HCT116 (cell line): ENCODE results near the gene VWC2. TPM values are rescaled to one million over a fixed set of nuclear protein-coding genes. Genes with fewer than 3 reads are reported as not detected.

Source experiments
- ATAC-seq: fragments of 200-7000 bp; cut with Tn5 transposase; 2 replicates; pipeline ENCODE4 v1.9.1; 2020; ENCODE audit warnings: mild to moderate bottlenecking, moderate library complexity
- BruUV-seq: library from RNA; stranded (reverse); fragments of 400-500 nt; replicated peaks from 2 replicates; lab custom pipeline; 2021; lab: Mats Ljungman, UMichigan
- CTCF ChIA-PET: fragments of 300-600 bp; sonication (Branson Sonifier 250); formaldehyde crosslinking; loops from one replicate; lab custom pipeline; 2021; ENCODE audit warnings: antibody characterized with exemption; lab: Charles Lee
- POLR2A ChIA-PET: fragments of 300-600, 350-600 bp; sonication (Branson Sonifier 250); formaldehyde crosslinking; loops from one replicate; lab custom pipeline; 2021; ENCODE audit warnings: antibody characterized with exemption; lab: Charles Lee
- RAD21 ChIA-PET, 2 experiments: fragments of 300-600 bp; sonication (Branson Sonifier 250); formaldehyde crosslinking; loops; one replicate each; lab custom pipeline; 2023; ENCODE audit warnings: low total read pairs in 2 of 2; ENCODE audit not compliant: uncharacterized antibody in 2 of 2, unreplicated experiment in 2 of 2, low non-redundant PET in 1 of 2; lab: Charles Lee
- DNase-seq: peaks from one replicate; pipeline ENCODE4 v3.0.0-alpha.2; 2010; ENCODE audit warnings: low read depth, low spot score
- H2AFZ ChIP-seq: fragments of 200-600 bp; shearing (Covaris generic), sonication (generic); 2 replicates; pipeline ENCODE4 v1.6.1; 2017; ENCODE audit warnings: low read depth, mixed run types, mixed read lengths, antibody characterized with exemption, low read length; ENCODE audit not compliant: poor library complexity, severe bottlenecking
- H3K27ac ChIP-seq: 2 replicates; pipeline ENCODE4 v1.5.1; 2012; ENCODE audit warnings: low read depth, low read length
- H3K27me3 ChIP-seq: fragments of 200-600 bp; sonication (generic); 2 replicates; pipeline ENCODE4 v1.6.1; 2016; ENCODE audit warnings: mixed run types, low read length, mixed read lengths; ENCODE audit not compliant: insufficient read depth
- H3K36me3 ChIP-seq, 2 experiments: fragments of 200-500 bp in 1 of 2; fragments of 200-600 bp in 1 of 2; sonication (Bioruptor generic) in 1 of 2; sonication (generic) in 1 of 2; 2 replicates each; pipeline versions ENCODE4 v1.5.1 to v1.6.1; 2014 to 2016; ENCODE audit warnings: low read length in 2 of 2, inconsistent platforms in 1 of 2, mixed read lengths in 1 of 2, mixed run types in 1 of 2; ENCODE audit not compliant: insufficient read depth in 2 of 2, control insufficient read depth in 1 of 2
- H3K4me1 ChIP-seq, 2 experiments: fragments of 200-600 bp in 1 of 2; sonication (generic) in 1 of 2; 2 replicates each; pipeline versions ENCODE4 v1.5.1 to v1.6.1; 2012 to 2017; ENCODE audit warnings: low read length in 2 of 2, inconsistent platforms in 1 of 2, mild to moderate bottlenecking in 1 of 2, mixed read lengths in 1 of 2, mixed run types in 1 of 2, moderate library complexity in 1 of 2; ENCODE audit not compliant: insufficient read depth in 2 of 2, control insufficient read depth in 1 of 2
- H3K4me2 ChIP-seq: fragments of 200-600 bp; sonication (generic); 2 replicates; pipeline ENCODE4 v1.6.1; 2017; ENCODE audit warnings: mixed run types, low read length, mixed read lengths
- H3K4me3 ChIP-seq, 2 experiments: fragments of 200-600 bp in 1 of 2; sonication (generic) in 1 of 2; replicated peaks in 1 of 2; 2 replicates each; pipeline ENCODE4 v1.5.1; 2011 to 2016; ENCODE audit warnings: low read length in 2 of 2, control low read depth in 1 of 2, low read depth in 1 of 2, mild to moderate bottlenecking in 1 of 2, mixed read lengths in 1 of 2, mixed run types in 1 of 2
- H3K79me2 ChIP-seq: fragments of 200-600 bp; sonication (generic); 2 replicates; pipeline ENCODE4 v1.6.1; 2017; ENCODE audit warnings: mild to moderate bottlenecking, mixed run types, low read length, moderate library complexity, mixed read lengths; ENCODE audit not compliant: insufficient read depth
- H3K9ac ChIP-seq: fragments of 200-600 bp; sonication (generic); 2 replicates; pipeline ENCODE4 v1.6.1; 2016; ENCODE audit warnings: low read length, mixed read lengths
- H3K9me2 ChIP-seq: fragments of 200-600 bp; sonication (generic), shearing (Covaris generic); 2 replicates; pipeline ENCODE4 v1.6.1; 2017; ENCODE audit warnings: mixed run types, mild to moderate bottlenecking, moderate library complexity; ENCODE audit not compliant: insufficient read depth
- H3K9me3 ChIP-seq, 2 experiments: fragments of 200-500 bp in 1 of 2; fragments of 200-600 bp in 1 of 2; sonication (Bioruptor generic) in 1 of 2; sonication (generic) in 1 of 2; 2 replicates each; pipeline ENCODE4 v1.6.1; 2014 to 2017; ENCODE audit warnings: low read length in 2 of 2, mixed read lengths in 2 of 2, inconsistent platforms in 1 of 2, low read depth in 1 of 2, mild to moderate bottlenecking in 1 of 2, mixed run types in 1 of 2, moderate library complexity in 1 of 2; ENCODE audit not compliant: control insufficient read depth in 1 of 2, insufficient read depth in 1 of 2
- H4K20me1 ChIP-seq: fragments of 200-600 bp; sonication (generic), shearing (Covaris generic); 2 replicates; pipeline ENCODE4 v1.6.1; 2017; ENCODE audit warnings: mixed run types, mild to moderate bottlenecking, moderate library complexity; ENCODE audit not compliant: insufficient read depth
- ATF3 ChIP-seq: IDR thresholded peaks from 2 replicates; pipeline ENCODE4 v1.6.1; 2012
- CBX3 ChIP-seq: IDR thresholded peaks from 2 replicates; pipeline ENCODE4 v1.6.1; 2012; ENCODE audit warnings: low read depth
- CEBPB ChIP-seq: IDR thresholded peaks from 2 replicates; pipeline ENCODE4 v1.6.1; 2012; ENCODE audit warnings: low read depth
- EGR1 ChIP-seq: IDR thresholded peaks from 2 replicates; pipeline ENCODE4 v1.6.1; 2012; ENCODE audit warnings: low read depth
- ELF1 ChIP-seq: IDR thresholded peaks from 2 replicates; pipeline ENCODE4 v1.6.1; 2012; ENCODE audit warnings: low read depth, borderline replicate concordance
- EZH2 ChIP-seq: fragments of 200-600 bp; sonication (generic); IDR thresholded peaks from 2 replicates; pipeline ENCODE4 v1.6.1; 2017; ENCODE audit warnings: antibody characterized with exemption, mixed run types
- EZH2phosphoT487 ChIP-seq: fragments of 200-600 bp; IDR thresholded peaks from 2 replicates; pipeline ENCODE4 v1.6.1; 2018; ENCODE audit warnings: antibody characterized with exemption, borderline replicate concordance
- JUND ChIP-seq: IDR thresholded peaks from 2 replicates; pipeline ENCODE4 v1.6.1; 2012
- MAX ChIP-seq: IDR thresholded peaks from 2 replicates; pipeline ENCODE4 v1.6.1; 2012
- POLR2A ChIP-seq: IDR thresholded peaks from 2 replicates; pipeline ENCODE4 v1.7.0; 2011; ENCODE audit warnings: borderline replicate concordance; ENCODE audit not compliant: insufficient read depth, insufficient read length; ENCODE audit errors: extremely low read depth
- POLR2AphosphoS5 ChIP-seq: IDR thresholded peaks from 2 replicates; pipeline ENCODE4 v1.6.1; 2011; ENCODE audit warnings: mild to moderate bottlenecking, low read depth, low read length, moderate library complexity
- REST ChIP-seq: IDR thresholded peaks from 2 replicates; pipeline ENCODE4 v1.6.1; 2012; ENCODE audit warnings: low read depth
- SRF ChIP-seq: IDR thresholded peaks from 2 replicates; pipeline ENCODE4 v1.6.1; 2012; ENCODE audit warnings: low read depth
- TCF7L2 ChIP-seq: IDR thresholded peaks from 2 replicates; pipeline ENCODE4 v1.7.0; 2011; ENCODE audit warnings: borderline replicate concordance, inconsistent platforms; ENCODE audit not compliant: insufficient read depth, insufficient read length; ENCODE audit errors: extremely low read depth
- ZBTB33 ChIP-seq: IDR thresholded peaks from 2 replicates; pipeline ENCODE4 v1.6.1; 2011; ENCODE audit warnings: mild to moderate bottlenecking, low read length, moderate library complexity; ENCODE audit not compliant: insufficient replicate concordance; ENCODE audit errors: extremely low read depth
- ZFX ChIP-seq: fragments of 450-650 bp; IDR thresholded peaks from 2 replicates; pipeline ENCODE4 v1.6.1; 2017
- ZNF274 ChIP-seq: fragments of 200-500 bp; sonication (Bioruptor generic); IDR thresholded peaks from 2 replicates; pipeline ENCODE4 v1.6.1; 2014; ENCODE audit warnings: mild to moderate bottlenecking, low read depth, low read length, inconsistent platforms
- intact Hi-C: fragments of 100-400 bp; cut with micrococcal nuclease; formaldehyde crosslinking; loops from 2 replicates; pipeline ENCODE4 v1.10.0; 2022
- total RNA-seq: library from RNA; stranded (reverse); gene quantifications from one replicate; pipeline ENCODE4 v1.2.1, GENCODE V29; 2021; ENCODE audit not compliant: unreplicated experiment

VWC2 gene
- total RNA-seq, 1 experiment from 2014 or later, result not detected

GRCh38 chr7:49768254-49768653 is 5.2 kb upstream of the VWC2 start:
- intact Hi-C loops, result no loop called here
- H3K36me3 ChIP-seq, result no peaks in the 10 kb centered on the region
- RAD21 ChIA-PET, result no interaction called here
- TF ChIP-seq CEBPB (no peak), ATF3 (no peak), ZNF274 (no peak), EGR1 (no peak), POLR2AphosphoS5 (no peak), MAX (no peak), TCF7L2 (no peak), CBX3 (no peak), ZFX (no peak), EZH2 (no peak), EZH2phosphoT487 (no peak), POLR2A (no peak)
- no peaks in the 10 kb centered on the region for H3K79me2 ChIP-seq
- no peaks in the 10 kb centered on the region for H4K20me1 ChIP-seq
- H3K9me3 ChIP-seq, result peaks cover 3 to 5% of the 10 kb centered on the region in 2 experiments; a peak in 1 of 4 replicates
- no peak overlapping the region for H3K4me3 ChIP-seq
- H3K27me3 ChIP-seq, result no peaks in the 10 kb centered on the region
- no peak for DNase-seq
- H3K27ac ChIP-seq, result no peak overlapping the region
- BruUV-seq, result no TSS peak
- no peaks in the 10 kb centered on the region for H3K4me1 ChIP-seq
- CTCF ChIA-PET, result no interaction called here
- no peak overlapping the region for H2AFZ ChIP-seq
- no peak overlapping the region for H3K4me2 ChIP-seq
- H3K9ac ChIP-seq, result no peak overlapping the region
- POLR2A ChIA-PET, result no interaction called here
- ATAC-seq, result no peak
- no peaks in the 10 kb centered on the region for H3K9me2 ChIP-seq

- DNase-seq, result no peak
These were observed 4.6 kb upstream of the VWC2 start for GRCh38 chr7:49768835-49769234.

More at GRCh38 chr7:49768835-49769234, 4.6 kb upstream of the VWC2 start:
- no peaks in the 10 kb centered on the region for H3K79me2 ChIP-seq
- no peak overlapping the region for H3K4me3 ChIP-seq
- H3K4me1 ChIP-seq, result no peaks in the 10 kb centered on the region
- POLR2A ChIA-PET, result no interaction called here
- no peaks in the 10 kb centered on the region for H3K9me2 ChIP-seq
- H3K9me3 ChIP-seq, result peaks cover 3 to 5% of the 10 kb centered on the region in 2 experiments; a peak in 1 of 4 replicates
- RAD21 ChIA-PET, result no interaction called here
- H2AFZ ChIP-seq, result no peak overlapping the region
- no peaks in the 10 kb centered on the region for H3K36me3 ChIP-seq
- TF ChIP-seq SRF, result no peak
- no peak for TF ChIP-seq CEBPB
- TF ChIP-seq ELF1, result no peak
- TF ChIP-seq REST, result no peak
- no peak for TF ChIP-seq JUND
- TF ChIP-seq ZBTB33, result no peak
- TF ChIP-seq EZH2phosphoT487, result no peak
- TF ChIP-seq ATF3, result no peak
- TF ChIP-seq, all 23 proteins: peak for 0
- CTCF ChIA-PET, result no interaction called here
- no peak for ATAC-seq
- H4K20me1 ChIP-seq, result no peaks in the 10 kb centered on the region
- no peak overlapping the region for H3K27ac ChIP-seq
- no peak overlapping the region for H3K9ac ChIP-seq
- no peaks in the 10 kb centered on the region for H3K27me3 ChIP-seq
- H3K4me2 ChIP-seq, result no peak overlapping the region
- no TSS peak for BruUV-seq
- intact Hi-C loops, result no loop called here
